ENCODE data around the gene BUD23.
"Not testable (repeated sequence)": the region's sequence is repeated elsewhere in the genome, so short reads cannot be mapped to it uniquely, and the experiment has no call there.

Gene BUD23

GRCh38 chr7:73668103-73668885, 15.1 kb upstream of the BUD23 start:
- no peak for DNase-seq

GRCh38 chr7:73668886-73669230, 14.5 kb upstream of the BUD23 start:
- DNase-seq: no peak

GRCh38 chr7:73669288-73669701, 14.1 kb upstream of the BUD23 start:
- no peak for DNase-seq

- no peak for DNase-seq
Observed at GRCh38 chr7:73669858-73670385, 13.5 kb upstream of the BUD23 start.

- no peak for DNase-seq
Observed at GRCh38 chr7:73671322-73671661, 12.1 kb upstream of the BUD23 start.

GRCh38 chr7:73671857-73672445, 11.4 kb upstream of the BUD23 start:
- DNase-seq: no peak

- DNase-seq: no peak
Observed at GRCh38 chr7:73674468-73675124, 8.8 kb upstream of the BUD23 start.

- DNase-seq: not testable (repeated sequence)
Observed at GRCh38 chr7:73676062-73676461, 7.3 kb upstream of the BUD23 start.

GRCh38 chr7:73678862-73679261, 4.5 kb upstream of the BUD23 start:
- DNase-seq: no peak

GRCh38 chr7:73679709-73680108, 3.7 kb upstream of the BUD23 start:
- no peak for DNase-seq

GRCh38 chr7:73680501-73680900, 2.9 kb upstream of the BUD23 start:
- DNase-seq: no peak

- no peak for DNase-seq
Observed at GRCh38 chr7:73681031-73681430, 2.4 kb upstream of the BUD23 start.

GRCh38 chr7:73682745-73683055, 697 bp upstream of the BUD23 start:
- DNase-seq: no peak

GRCh38 chr7:73683788-73684693, 644 bp downstream of the BUD23 start:
- no peak for DNase-seq

- DNase-seq: no peak
Observed at GRCh38 chr7:73685311-73685710, 1.9 kb downstream of the BUD23 start.

GRCh38 chr7:73688288-73688687, 4.9 kb downstream of the BUD23 start:
- no peak for DNase-seq

GRCh38 chr7:73690646-73691045, 7.2 kb downstream of the BUD23 start:
- DNase-seq: no peak

- DNase-seq: no peak
Observed at GRCh38 chr7:73696372-73696771, 13.0 kb downstream of the BUD23 start.

- DNase-seq: no peak
Observed at GRCh38 chr7:73698410-73698809, 15.0 kb downstream of the BUD23 start.

GRCh38 chr7:73699370-73700068, 16.1 kb downstream of the BUD23 start:
- DNase-seq: no peak

GRCh38 chr7:73700069-73700423, 16.6 kb downstream of the BUD23 start:
- no peak for DNase-seq

GRCh38 chr7:73700581-73701134, 17.3 kb downstream of the BUD23 start:
- DNase-seq: no peak

All from activated CD4-positive, alpha-beta T cell treated with anti-CD3 and anti-CD28 coated beads, Interleukin-2, amount 50 U/mL, for 16 hours (primary cell).